ENCODE data around the gene SIRT2.

The SIRT2 gene

DNA sequence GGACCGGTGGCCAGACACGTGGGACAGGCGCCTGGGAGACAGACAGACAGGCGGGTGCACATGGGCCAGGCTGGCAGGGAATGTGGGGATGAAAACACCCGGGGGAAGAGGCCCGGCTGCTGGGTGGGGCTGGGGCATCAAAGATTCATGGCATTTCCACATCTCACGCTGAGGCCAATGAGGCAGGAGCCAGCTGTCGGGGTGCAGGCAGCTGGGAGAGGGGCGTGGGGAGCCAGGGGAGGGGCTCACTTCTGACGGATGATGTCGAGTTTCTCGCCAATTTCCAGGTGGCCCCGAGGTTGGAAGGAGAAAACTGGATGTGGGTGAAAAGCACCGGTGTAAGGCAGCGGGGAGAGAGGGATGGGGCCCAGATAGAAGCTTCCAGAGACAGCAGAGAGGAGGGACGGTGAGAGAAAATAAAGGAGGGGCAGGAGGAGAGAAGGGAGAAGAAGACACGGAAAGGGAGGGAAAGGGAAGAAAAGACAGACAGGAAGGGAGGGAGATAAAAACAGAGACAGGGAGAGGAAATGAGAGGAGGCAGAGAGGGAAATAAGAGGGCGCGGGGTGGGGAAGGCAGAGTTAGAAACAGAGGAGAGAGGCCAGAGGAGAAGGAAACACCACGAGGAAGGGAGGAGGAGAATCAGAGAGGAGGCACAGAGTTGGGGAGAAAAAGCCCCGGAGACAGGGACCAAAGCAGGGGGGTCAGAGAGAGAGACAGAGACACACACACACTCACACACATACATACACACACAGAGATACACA lies 20.6 kb upstream of the SIRT2 start (continued):
- TF ChIP-seq ZNF366 (tag by site-specific recombination; conservative IDR thresholded peaks at IDR 0.05): peak; percentile 82

DNA sequence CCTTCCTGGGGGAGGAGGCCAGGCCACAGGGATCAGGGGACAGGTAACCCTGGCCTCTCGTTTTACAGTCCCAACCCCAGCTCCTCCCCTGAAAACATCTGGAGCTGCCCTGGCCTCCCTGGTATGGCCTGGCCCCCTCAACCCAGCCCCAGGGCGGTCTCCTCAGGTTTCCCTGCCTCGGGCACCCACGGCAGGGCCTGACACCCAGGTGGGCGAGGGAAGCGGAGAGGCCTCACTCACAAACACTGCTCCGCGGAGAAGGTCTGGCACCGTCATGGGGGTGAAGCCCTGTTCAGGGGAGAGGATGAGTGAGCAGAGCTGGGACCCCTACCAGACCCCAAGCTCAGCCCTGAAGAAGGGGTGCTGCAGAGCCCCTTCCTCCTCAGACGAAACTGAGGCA lies 19.1 kb upstream of the SIRT2 start:
- POLR2A ChIA-PET: interaction anchor here (0.6 kb wide), 1 partner anchor 232 kb away, joined by 5 read pairs; no protein-coding TSS in a partner anchor
- Histone ChIP-seq H3K27ac (ENCODE audit: extremely low read depth, low read depth, low read length) (no peak overlapping the region), H3K9me3 (ENCODE audit: control insufficient read depth, insufficient read depth, low read depth, low read length) (no peaks in the 10 kb centered on the region), H3K4me1 (ENCODE audit: control insufficient read depth, insufficient read depth, low read length) (no peaks in the 10 kb centered on the region), H3K36me3 (ENCODE audit: control insufficient read depth in 2 of 2, insufficient read depth in 1 of 2, low read length in 2 of 2) (peaks cover 29 to 43% of the 10 kb centered on the region in 2 experiments), H3K4me3 (ENCODE audit: low read depth, low read length) (no peak overlapping the region)
- TF ChIP-seq ZNF549 (tag by site-specific recombination; IDR thresholded peaks at IDR 0.05) (no peak), ZNF10 (tag by site-specific recombination; IDR thresholded peaks at IDR 0.05) (no peak), ZFHX2 (tag by site-specific recombination; conservative IDR thresholded peaks at IDR 0.05) (peak; percentile 49; the same call in 1 of the 2 replicates), BCL11A (tag by site-specific recombination; IDR thresholded peaks at IDR 0.05; ENCODE audit: low read depth) (no peak), SP2 (tag by site-specific recombination; IDR thresholded peaks at IDR 0.05) (no peak), ZNF623 (tag by site-specific recombination; IDR thresholded peaks at IDR 0.05) (no peak), HOXD13 (CRISPR knock-in tag; IDR thresholded peaks at IDR 0.05; ENCODE audit: borderline replicate concordance) (no peak), CTCF (tag by site-specific recombination; IDR thresholded peaks at IDR 0.05) (no peak), ZNF132 (tag by site-specific recombination; IDR thresholded peaks at IDR 0.05; ENCODE audit: borderline replicate concordance) (no peak), ZNF560 (tag by site-specific recombination; IDR thresholded peaks at IDR 0.05; ENCODE audit: borderline replicate concordance) (no peak), SCRT2 (tag by site-specific recombination; IDR thresholded peaks at IDR 0.05) (no peak), EGR2 (tag by site-specific recombination; IDR thresholded peaks at IDR 0.05; ENCODE audit: low read depth) (peak; percentile 49; the same call in 1 of the 2 replicates), ZNF529 (tag by site-specific recombination; IDR thresholded peaks at IDR 0.05; ENCODE audit: insufficient replicate concordance) (no peak)
- CTCF ChIA-PET: interaction anchor here (1.0 to 4.1 kb wide), 2 partner anchors 11 to 18 kb away, joined by 3 to 36 read pairs; partner anchors contain the start of genes MRPS12 and SARS2

DNA sequence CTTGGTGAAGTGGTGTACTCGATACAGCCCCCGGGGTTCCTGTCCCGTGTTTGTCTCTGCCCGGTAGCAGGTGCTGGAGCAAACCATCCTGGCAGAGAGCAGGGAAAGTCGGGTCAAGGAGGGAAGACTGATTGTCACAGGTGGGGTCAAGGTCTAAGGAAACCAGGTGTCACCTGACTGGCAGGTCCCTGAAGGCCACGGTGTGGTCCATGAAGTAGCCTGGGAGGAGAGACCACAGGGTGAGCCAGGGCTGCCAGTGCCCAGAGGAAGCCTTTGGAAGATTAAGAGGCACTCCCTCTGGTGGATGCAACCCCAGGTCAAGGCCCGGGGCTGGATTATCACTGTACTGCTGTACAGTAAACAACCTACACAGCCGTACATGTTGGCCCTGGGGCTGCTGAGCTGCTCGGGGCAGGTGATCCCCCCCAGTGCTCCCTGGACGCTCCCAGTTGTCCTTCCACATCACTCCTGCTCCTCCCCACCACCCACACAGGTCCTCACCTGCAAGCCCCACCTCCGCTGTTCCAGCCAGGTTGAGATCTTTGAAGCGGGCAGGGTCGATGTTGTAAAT lies 18.6 kb upstream of the SIRT2 start:
- H3K4me3 ChIP-seq (ENCODE audit: low read depth, low read length): no peak overlapping the region

More for the DNA sequence above, 18.6 kb upstream of the SIRT2 start:
- POLR2A ChIA-PET: interaction anchor here (0.6 to 1.2 kb wide), 4 partner anchors 8 to 1305 kb away, joined by 3 to 5 read pairs (median 4); no protein-coding TSS in a partner anchor
- CTCF ChIA-PET: interaction anchor here (1.0 to 4.1 kb wide), 2 partner anchors 12 to 17 kb away, joined by 3 to 36 read pairs; partner anchors contain the start of genes MRPS12 and SARS2
- H3K9me3 ChIP-seq (ENCODE audit: control insufficient read depth, insufficient read depth, low read depth, low read length): no peaks in the 10 kb centered on the region
- peak; percentile 61; the same call in 1 of the 2 replicates for TF ChIP-seq ZBTB20 (tag by site-specific recombination; IDR thresholded peaks at IDR 0.05)
- peak; percentile 74 for TF ChIP-seq PRDM10 (tag by site-specific recombination; IDR thresholded peaks at IDR 0.05)
- peak; percentile 62 for TF ChIP-seq CTCF (tag by site-specific recombination; IDR thresholded peaks at IDR 0.05)
- no peak for TF ChIP-seq PRDM2 (tag by site-specific recombination; IDR thresholded peaks at IDR 0.05; ENCODE audit: borderline replicate concordance)
- H3K4me1 ChIP-seq (ENCODE audit: control insufficient read depth, insufficient read depth, low read length): no peaks in the 10 kb centered on the region
- peak overlapping the region; percentile 17; the same call in 1 of the 2 replicates for H3K27ac ChIP-seq (ENCODE audit: extremely low read depth, low read depth, low read length)
- peaks cover 29 to 41% of the 10 kb centered on the region in 2 experiments for H3K36me3 ChIP-seq (ENCODE audit: control insufficient read depth in 2 of 2, insufficient read depth in 1 of 2, low read length in 2 of 2)
